Natural killer cell (primary cell): ENCODE results near the gene MAPK4. TPM values are rescaled to one million over a fixed set of nuclear protein-coding genes. Genes with fewer than 3 reads are reported as not detected.

Source experiments
- ATAC-seq, 3 donors: fragments of 150-1000 bp in 2 of 3; fragments of 200-7000 bp in 1 of 3; cut with Tn5 transposase; 1 replicate in 1 of 3; 2 replicates in 2 of 3; pipeline ENCODE4 v1.10.0; 2021; ENCODE audit warnings: mild to moderate bottlenecking in 2 of 3, moderate library complexity in 2 of 3
- DNase-seq, 2 donors: peaks; one replicate each; pipeline versions ENCODE4 v3.0.0 to v3.0.0-alpha.2; 2013 to 2021; ENCODE audit warnings: mixed read lengths in 1 of 2
- H3K27ac ChIP-seq: one replicate; pipeline ENCODE4 v1.5.1; 2013; ENCODE audit warnings: mild to moderate bottlenecking, low read length
- H3K27me3 ChIP-seq: one replicate; pipeline ENCODE4 v1.6.1; 2013; ENCODE audit warnings: low read length; ENCODE audit not compliant: control insufficient read depth, insufficient read depth
- H3K36me3 ChIP-seq: one replicate; pipeline ENCODE4 v1.6.1; 2013; ENCODE audit warnings: low read length; ENCODE audit not compliant: control insufficient read depth, insufficient read depth
- H3K4me1 ChIP-seq: one replicate; pipeline ENCODE4 v1.6.1; 2013; ENCODE audit warnings: low read length; ENCODE audit not compliant: control insufficient read depth, insufficient read depth
- H3K4me3 ChIP-seq: one replicate; pipeline ENCODE4 v1.5.1; 2013; ENCODE audit warnings: low read length
- H3K9me3 ChIP-seq: one replicate; pipeline ENCODE4 v1.6.1; 2013; ENCODE audit warnings: low read length; ENCODE audit not compliant: control insufficient read depth, insufficient read depth
- H3K27ac Mint-ChIP-seq, 2 donors: one replicate each; pipeline ENCODE4 v1.8.0; 2022; ENCODE audit warnings: mild to moderate bottlenecking in 2 of 2, mixed read lengths in 2 of 2, moderate library complexity in 1 of 2
- H3K27me3 Mint-ChIP-seq, 2 donors: one replicate each; pipeline ENCODE4 v1.8.0; 2022; ENCODE audit warnings: low read depth in 2 of 2, mixed read lengths in 2 of 2
- H3K36me3 Mint-ChIP-seq: one replicate; pipeline ENCODE4 v1.8.0; 2022; ENCODE audit warnings: mixed read lengths
- H3K4me1 Mint-ChIP-seq, 2 donors: one replicate each; pipeline ENCODE4 v1.8.0; 2022; ENCODE audit warnings: mixed read lengths in 2 of 2
- H3K4me3 Mint-ChIP-seq: one replicate; pipeline ENCODE4 v1.8.0; 2022; ENCODE audit warnings: mild to moderate bottlenecking, moderate library complexity, mixed read lengths
- H3K9me3 Mint-ChIP-seq, 2 donors: one replicate each; pipeline ENCODE4 v1.8.0; 2022; ENCODE audit warnings: mixed read lengths in 2 of 2
- WGBS: methylation state at CpG from one replicate; pipeline ENCODE4 v1.1.7; 2013; ENCODE audit warnings: missing lambda C conversion rate; ENCODE audit not compliant: insufficient coverage; 5-methylcytosine and 5-hydroxymethylcytosine counted together
- intact Hi-C: fragments of 100-400 bp; cut with micrococcal nuclease; formaldehyde crosslinking; loops from one replicate; pipeline ENCODE4 v1.14.2; 2022
- total RNA-seq, 4 donors: library from RNA; stranded (reverse); fragments of 120-200 nt in 1 of 4; gene quantifications; one replicate each; pipeline versions ENCODE4 v1.2.3 to v1.2.4, GENCODE V29; 2013 to 2022
- TF ChIP-seq, protein P1 (sequence below): fragments of 200-600 bp; IDR thresholded peaks from one replicate; pipeline ENCODE4 v1.8.0; 2022; ENCODE audit warnings: antibody characterized with exemption

The MAPK4 gene
- total RNA-seq, 3 donors from 2014 or later (not counting 1 experiment from before 2014, with no cell fraction given) = not detected

- no peaks in the 10 kb centered on the region for H3K9me3 Mint-ChIP-seq
- no peaks in the 10 kb centered on the region for H3K27me3 ChIP-seq
- intact Hi-C loops = no loop called here
- H3K4me3 Mint-ChIP-seq = no peak overlapping the region
- DNase-seq = no peak
- H3K36me3 ChIP-seq = no peaks in the 10 kb centered on the region
- H3K4me1 ChIP-seq = no peaks in the 10 kb centered on the region
- H3K9me3 ChIP-seq = no peaks in the 10 kb centered on the region
- H3K36me3 Mint-ChIP-seq = no peaks in the 10 kb centered on the region
- no peaks in the 10 kb centered on the region for H3K4me1 Mint-ChIP-seq
- H3K4me3 ChIP-seq = no peak overlapping the region
- H3K27ac ChIP-seq = no peak overlapping the region
- H3K27me3 Mint-ChIP-seq = peaks cover 3 to 7% of the 10 kb centered on the region in 2 donors
- no peak overlapping the region for H3K27ac Mint-ChIP-seq
- TF ChIP-seq, protein P1, sequence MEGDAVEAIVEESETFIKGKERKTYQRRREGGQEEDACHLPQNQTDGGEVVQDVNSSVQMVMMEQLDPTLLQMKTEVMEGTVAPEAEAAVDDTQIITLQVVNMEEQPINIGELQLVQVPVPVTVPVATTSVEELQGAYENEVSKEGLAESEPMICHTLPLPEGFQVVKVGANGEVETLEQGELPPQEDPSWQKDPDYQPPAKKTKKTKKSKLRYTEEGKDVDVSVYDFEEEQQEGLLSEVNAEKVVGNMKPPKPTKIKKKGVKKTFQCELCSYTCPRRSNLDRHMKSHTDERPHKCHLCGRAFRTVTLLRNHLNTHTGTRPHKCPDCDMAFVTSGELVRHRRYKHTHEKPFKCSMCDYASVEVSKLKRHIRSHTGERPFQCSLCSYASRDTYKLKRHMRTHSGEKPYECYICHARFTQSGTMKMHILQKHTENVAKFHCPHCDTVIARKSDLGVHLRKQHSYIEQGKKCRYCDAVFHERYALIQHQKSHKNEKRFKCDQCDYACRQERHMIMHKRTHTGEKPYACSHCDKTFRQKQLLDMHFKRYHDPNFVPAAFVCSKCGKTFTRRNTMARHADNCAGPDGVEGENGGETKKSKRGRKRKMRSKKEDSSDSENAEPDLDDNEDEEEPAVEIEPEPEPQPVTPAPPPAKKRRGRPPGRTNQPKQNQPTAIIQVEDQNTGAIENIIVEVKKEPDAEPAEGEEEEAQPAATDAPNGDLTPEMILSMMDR = no peak
- WGBS = 70% methylated on average over 7 of the region's 7 CpGs
- no peak for ATAC-seq
Observed at GRCh38 chr18:50696436-50696835, 136.5 kb downstream of the MAPK4 start.

GRCh38 chr18:50696929-50697328, 137.0 kb downstream of the MAPK4 start:
- Mint-ChIP-seq H3K9me3 (no peaks in the 10 kb centered on the region), H3K36me3 (no peaks in the 10 kb centered on the region), H3K27me3 (peaks cover 3 to 7% of the 10 kb centered on the region in 2 donors), H3K27ac (no peak overlapping the region), H3K4me3 (no peak overlapping the region), H3K4me1 (no peaks in the 10 kb centered on the region)
- TF ChIP-seq, protein P1 = no peak
- WGBS = 86% methylated on average over 4 of the region's 4 CpGs
- H3K27me3 ChIP-seq = no peaks in the 10 kb centered on the region
- no peaks in the 10 kb centered on the region for H3K36me3 ChIP-seq
- DNase-seq (no peak), ATAC-seq (no peak)
- no peak overlapping the region for H3K4me3 ChIP-seq
- no peaks in the 10 kb centered on the region for H3K9me3 ChIP-seq
- H3K4me1 ChIP-seq = no peaks in the 10 kb centered on the region
- H3K27ac ChIP-seq = no peak overlapping the region
- intact Hi-C loops = no loop called here

GRCh38 chr18:50697509-50697908, 137.6 kb downstream of the MAPK4 start:
- Mint-ChIP-seq H3K36me3 (no peaks in the 10 kb centered on the region), H3K9me3 (no peaks in the 10 kb centered on the region), H3K27ac (no peak overlapping the region), H3K4me3 (no peak overlapping the region), H3K27me3 (peaks cover 3 to 7% of the 10 kb centered on the region in 2 donors), H3K4me1 (no peaks in the 10 kb centered on the region)
- TF ChIP-seq, protein P1 = no peak
- WGBS = 69% methylated on average over 1 of the region's 1 CpG
- H3K4me3 ChIP-seq = no peak overlapping the region
- intact Hi-C loops = no loop called here
- no peaks in the 10 kb centered on the region for H3K9me3 ChIP-seq
- no peak overlapping the region for H3K27ac ChIP-seq
- H3K36me3 ChIP-seq = no peaks in the 10 kb centered on the region
- ATAC-seq (no peak), DNase-seq (no peak)
- no peaks in the 10 kb centered on the region for H3K27me3 ChIP-seq
- no peaks in the 10 kb centered on the region for H3K4me1 ChIP-seq
